Inflammatory macrophage (primary cell): ENCODE results near the gene GALNT13.

Experiments used
- DNase-seq, 2 donors: peaks; one replicate each; pipeline ENCODE4 v3.0.0-alpha.2; 2020 to 2022

The GALNT13 gene

DNA sequence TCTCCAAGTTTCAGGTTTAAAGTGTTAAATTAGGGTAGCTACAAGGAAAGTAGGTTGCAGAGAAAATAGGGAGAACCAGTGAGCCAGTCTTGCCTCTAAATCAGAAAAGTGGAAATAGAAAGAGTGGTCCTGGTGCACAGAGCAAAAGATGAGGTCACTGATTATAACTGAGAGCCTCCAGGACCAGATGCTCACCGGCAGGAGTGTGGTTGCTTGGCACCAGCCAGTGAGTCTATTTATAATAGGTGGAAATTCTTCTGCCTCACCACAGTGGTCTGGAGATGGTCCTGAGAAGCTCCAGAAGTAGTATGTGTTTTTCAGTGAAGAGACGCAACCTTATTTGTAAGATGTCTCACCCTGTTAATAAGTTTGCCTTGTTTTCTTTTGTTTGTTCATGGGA, 452.9 kb downstream of the GALNT13 start:
- no peak for DNase-seq

DNA sequence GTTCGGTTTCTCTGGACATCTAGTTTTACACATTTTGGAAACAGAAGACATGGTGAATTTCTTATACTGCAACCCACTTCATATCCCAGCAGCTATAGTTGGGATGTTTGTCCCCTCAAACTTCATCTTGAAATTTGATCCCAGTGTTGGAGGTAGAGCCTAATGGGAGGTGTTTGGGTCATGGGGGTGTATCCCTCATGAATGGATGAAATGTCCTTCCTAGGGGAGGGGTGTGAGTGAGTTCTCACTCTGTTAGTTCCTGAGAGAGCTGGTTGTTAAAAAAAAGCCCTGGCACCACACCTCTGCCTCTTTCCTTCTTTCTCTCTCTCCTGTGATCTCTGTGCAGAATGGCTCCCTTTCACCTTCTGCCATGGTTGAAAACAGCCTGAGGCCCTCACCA, 457.8 kb downstream of the GALNT13 start:
- no peak for DNase-seq

GRCh38 chr2:154331784-154332183, 460.1 kb downstream of the GALNT13 start:
- DNase-seq = no peak

DNA sequence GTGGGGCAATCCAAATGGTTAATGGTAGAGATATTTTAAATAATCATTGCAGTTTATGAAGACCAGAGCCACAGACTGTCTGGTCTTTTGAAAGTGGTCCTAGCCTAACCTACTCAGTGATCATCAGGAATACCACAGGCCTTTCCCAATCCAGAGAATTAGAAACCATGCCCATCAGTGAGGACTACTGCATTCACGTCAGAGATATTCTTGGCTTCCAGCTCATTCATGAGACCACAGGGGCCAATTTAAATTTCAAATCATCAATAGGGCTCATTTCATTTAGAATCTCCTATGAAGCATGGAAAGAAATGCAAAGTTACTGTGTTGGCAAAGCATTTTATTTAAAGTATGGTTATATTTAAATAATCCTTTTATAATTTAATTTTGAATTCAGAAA, 464.5 kb downstream of the GALNT13 start:
- DNase-seq = no peak

DNA sequence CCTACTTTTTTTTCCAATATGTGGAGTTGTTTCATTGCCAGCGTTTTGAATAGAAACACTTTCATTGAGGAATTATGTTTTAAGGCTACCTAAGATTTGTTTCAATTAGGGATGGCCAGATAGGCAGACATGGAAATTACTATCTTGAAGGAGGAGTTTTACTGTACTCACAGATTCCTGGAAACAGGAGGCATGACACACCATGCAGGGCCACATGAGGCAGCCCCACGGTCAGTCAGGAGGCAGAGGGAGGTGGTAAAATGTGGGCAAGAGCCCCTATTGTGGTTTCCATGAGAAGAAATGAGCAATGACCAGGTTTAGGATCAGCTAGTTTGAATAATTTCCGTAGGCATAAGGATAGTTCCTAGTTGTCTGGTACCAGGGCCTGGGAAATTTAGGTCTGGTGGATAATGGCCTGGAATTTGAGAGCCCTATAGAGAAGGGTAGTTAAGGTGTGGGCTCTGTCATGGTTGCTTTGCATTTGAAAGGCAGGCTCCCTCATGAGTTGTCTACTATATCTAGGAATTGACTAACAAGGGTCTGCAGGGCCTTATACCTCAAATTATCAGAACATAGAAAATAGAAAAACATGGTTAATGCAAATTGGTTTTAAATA, 466.7 kb downstream of the GALNT13 start:
- DNase-seq = no peak

GRCh38 chr2:154343282-154343681, 471.6 kb downstream of the GALNT13 start:
- no peak for DNase-seq

DNA sequence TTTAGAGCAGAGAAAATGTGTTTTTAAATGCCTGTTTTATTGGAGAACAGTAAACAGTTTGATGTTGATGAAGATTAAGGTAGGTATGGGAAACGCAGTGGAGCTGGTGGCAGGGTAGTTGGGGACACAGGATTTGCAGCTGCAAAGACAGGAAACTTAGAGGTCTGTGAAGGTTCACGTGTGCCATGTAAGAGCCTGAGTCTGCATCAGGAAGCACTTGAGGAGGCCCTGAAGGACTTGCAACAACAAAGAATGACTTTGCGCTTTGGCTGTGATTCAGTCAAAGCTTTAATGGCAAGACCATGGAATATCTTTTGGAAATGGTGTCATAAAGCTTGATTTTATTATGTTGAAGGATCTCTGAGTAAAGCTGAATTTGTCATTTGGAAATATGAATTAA, 479.2 kb downstream of the GALNT13 start:
- no peak for DNase-seq

- DNase-seq = no peak
Measured at GRCh38 chr2:154361276-154361675, 489.6 kb downstream of the GALNT13 start.

DNA sequence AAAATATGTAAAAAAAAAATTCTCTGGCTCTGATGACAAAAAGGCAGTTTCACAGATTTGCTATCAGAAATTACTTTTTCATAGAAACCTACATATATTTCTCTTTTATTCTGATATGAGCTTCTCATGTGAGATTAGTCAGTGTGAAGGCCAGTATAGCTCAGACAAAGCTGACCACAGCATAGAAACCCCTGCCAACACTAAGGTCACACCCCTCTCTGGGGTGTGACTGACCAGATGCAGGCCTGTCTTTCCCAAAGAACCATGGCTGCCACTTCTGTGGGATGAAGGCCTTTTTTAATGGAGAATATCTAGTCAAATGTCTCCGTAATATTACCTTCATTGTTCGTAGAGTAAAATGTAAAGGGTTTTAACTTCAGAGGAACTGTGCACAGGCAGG, 496.4 kb downstream of the GALNT13 start:
- DNase-seq = no peak

DNA sequence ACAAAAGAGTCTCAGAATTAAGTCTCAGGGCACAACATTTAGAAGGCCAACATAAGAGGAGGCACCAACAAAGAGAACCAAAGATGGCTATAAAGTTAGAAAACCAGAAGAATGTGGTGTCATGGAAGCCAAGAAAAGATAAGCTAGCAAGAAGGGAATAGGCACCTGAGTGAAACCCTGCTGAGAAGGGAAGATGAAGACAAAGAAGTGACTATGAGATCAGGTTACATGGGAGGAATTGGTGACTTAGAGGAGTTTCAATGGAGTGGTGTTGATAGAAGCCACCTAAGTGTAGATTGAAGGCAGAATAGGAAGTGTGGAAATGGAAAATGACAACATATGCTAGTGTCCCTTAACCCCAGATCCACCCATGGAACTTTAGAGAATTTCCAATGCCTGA, 499.2 kb downstream of the GALNT13 start:
- no peak for DNase-seq

DNA sequence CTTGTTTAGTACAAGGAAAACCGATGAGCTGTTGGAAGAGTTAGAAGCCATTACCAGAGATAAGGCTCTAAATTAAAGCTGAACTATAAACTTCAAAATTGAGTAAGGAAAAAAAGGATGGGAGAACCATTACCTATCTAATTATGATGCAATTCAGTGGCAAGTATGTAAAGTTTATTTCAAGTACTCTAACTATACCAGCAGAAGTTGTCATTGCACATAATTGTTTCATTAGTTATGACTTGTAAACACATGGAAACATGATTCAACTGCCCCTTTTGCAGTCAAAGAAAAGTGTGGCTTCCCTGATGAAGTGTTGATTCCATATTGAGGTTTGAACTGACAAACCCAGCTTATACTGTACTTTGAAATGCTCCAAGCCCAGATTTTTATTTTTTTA, 502.7 kb downstream of the GALNT13 start:
- DNase-seq = no peak

DNA sequence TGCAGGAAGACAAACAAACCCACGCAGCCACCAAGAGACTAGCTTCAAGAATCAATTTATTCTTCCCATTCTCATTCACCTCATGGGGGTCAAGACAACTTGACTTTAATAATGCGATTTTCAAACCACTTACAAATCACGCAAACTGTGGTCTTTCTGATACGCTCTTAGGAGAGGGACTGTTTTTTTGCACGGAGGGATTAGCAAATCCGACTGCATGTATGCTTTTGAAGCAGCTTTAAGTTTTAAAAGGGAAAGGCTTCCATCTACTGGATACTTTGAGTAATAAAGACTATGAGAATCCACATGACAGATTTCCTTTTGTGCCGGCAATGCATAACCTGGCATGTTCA, 503.8 kb downstream of the GALNT13 start:
- DNase-seq = peak in 1 of 2 donors; percentile 26

- DNase-seq = no peak
Measured at GRCh38 chr2:154381931-154382794, 510.4 kb downstream of the GALNT13 start.

DNA sequence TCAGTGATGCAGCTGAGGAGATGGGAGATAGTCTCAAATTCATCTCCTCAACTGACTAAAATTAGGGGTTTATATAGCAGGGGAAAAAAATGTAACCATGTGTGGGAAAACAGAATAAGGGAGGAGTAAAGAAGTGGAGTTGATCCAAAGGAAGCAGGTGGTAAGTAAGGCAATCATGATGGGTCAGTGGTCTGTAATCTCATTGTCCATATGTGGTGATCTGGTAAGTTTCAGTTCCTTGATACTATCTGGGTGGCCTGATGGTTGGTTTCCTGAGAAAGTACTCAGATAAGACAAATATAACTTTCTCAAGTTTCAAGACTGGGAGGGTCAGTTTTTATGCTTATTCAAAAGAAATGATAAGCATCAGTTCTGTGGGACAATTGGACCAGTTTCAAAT, 514.5 kb downstream of the GALNT13 start:
- no peak for DNase-seq

GRCh38 chr2:154391051-154391450, 519.3 kb downstream of the GALNT13 start:
- no peak for DNase-seq

GRCh38 chr2:154392256-154392655, 520.5 kb downstream of the GALNT13 start:
- no peak for DNase-seq

- DNase-seq = no peak
Measured at GRCh38 chr2:154394600-154394999, 522.9 kb downstream of the GALNT13 start.

DNA sequence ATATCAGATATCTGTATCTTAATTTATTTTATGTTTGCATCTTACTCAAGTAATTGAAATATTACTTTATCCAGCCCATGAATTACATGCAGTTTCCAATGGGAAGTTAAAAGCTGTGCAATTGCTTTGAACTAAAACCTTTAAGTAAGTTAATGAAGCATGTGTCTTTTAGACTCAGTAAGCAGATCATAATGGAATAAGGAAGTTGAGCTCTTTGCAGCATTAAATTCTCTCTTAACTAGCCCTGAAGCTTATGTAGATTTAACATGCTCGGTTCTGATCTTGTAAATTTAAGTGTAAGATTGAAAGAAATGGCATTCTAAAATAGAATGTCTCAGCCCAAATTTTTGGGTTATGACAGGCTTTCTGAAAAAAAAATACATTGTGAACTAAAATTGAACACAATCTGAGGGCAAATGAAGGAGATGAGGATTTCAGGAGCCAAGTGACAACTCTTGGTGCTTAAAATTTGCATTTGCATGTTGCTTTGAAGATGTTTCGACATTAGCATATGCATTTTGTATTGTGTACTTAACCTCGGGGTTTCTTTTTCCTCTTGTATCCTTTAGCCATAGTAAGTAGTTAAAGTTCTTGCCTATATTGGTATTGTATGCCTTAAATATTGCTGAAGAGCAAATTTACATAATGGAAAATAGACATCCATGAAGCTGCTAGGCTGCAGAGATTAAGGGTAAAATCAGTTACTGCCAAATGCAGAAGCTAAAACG, 529.0 kb downstream of the GALNT13 start:
- no peak for DNase-seq

DNA sequence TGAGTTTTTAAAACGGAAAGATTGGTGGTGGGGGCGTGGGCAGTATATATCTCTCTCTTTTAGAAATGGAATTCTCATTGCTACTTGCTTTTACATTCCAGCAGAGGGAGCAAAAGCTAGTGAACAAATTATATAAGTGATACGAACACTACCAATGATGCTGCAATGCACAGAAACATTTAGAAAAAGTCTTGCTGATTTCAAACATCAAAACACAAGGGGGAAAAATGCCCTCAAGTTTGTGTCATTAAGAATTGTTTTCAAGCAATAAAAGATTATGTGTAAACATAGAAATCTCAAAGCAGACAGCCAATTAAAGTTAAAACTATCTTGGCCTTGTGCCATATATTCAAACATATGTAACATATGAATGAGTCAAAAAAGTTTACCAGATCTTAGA, 530.5 kb downstream of the GALNT13 start:
- peak in 1 of 2 donors; percentile 24 for DNase-seq

- DNase-seq = no peak
Measured at GRCh38 chr2:154403242-154403790, 531.6 kb downstream of the GALNT13 start.

DNA sequence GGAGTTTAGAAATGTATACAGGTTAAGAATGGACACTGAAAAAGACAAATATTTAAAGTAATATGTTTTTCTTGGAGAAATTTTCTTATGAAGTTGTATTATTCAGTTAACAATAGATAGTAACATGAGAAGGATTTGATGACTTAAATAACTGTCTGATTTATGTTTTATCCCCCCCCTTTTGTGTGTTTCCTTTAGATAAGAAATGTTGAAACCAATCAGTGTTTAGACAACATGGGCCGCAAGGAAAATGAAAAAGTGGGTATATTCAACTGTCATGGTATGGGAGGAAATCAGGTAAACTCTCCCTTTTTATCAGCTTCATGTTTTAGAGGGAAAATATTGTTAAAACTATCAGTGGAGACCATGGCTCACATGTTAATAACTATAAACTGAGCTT, 537.1 kb downstream of the GALNT13 start:
- DNase-seq = no peak

DNA sequence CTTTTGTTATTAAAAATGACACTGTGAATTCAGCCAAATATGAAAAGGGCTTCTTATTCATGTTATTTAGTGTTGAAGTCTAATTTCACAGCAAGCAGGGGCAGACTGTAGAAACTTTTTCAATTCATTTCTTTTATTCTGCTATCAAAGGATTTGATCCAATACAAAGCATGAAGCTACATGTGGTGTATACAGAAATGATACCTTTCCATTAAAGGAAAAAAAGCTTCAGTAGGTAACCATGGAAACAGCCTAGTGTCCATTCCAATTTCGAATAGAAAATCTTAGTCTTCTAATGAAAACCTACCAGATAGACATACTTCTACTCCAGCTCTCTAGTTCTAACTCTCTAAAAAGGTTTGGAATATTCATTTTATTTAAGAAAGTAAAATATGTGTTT, 550.5 kb downstream of the GALNT13 start:
- DNase-seq = no peak

- no peak for DNase-seq
Measured at GRCh38 chr2:154425994-154426393, 554.3 kb downstream of the GALNT13 start.

DNA sequence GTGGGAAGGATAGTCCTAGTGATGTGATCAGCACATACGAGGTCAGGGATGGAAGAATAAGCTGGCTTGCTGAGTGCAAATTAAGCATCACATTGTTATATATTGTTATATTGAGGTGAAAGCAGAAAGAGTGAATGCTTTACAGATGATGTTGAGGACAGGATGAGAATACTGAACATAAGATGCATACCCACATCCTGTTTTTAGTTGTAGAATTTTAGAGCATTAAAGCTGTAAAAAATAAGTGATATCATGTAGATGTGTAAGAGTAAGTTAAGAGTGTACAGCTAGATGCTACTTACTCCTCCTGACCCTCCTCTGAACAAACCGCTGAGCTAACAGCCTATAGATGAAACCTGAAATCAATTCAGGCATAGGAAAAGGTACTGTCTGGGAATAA, 555.7 kb downstream of the GALNT13 start:
- DNase-seq = no peak
